Measurements from ENCODE around the gene LRPPRC. TPM values are rescaled to one million over a fixed set of nuclear protein-coding genes. Genes with fewer than 3 reads are reported as not detected.
A peak's percentile ranks its signal among the peaks of the same experiment; 100 is the strongest.

Gene LRPPRC
- total and polyA plus RNA-seq, 10 of the 15 experiments (the other 5 are each of a cell fraction or from before 2014, with no cell fraction given), result 34.1 to 152 (median 97.0) TPM

DNA sequence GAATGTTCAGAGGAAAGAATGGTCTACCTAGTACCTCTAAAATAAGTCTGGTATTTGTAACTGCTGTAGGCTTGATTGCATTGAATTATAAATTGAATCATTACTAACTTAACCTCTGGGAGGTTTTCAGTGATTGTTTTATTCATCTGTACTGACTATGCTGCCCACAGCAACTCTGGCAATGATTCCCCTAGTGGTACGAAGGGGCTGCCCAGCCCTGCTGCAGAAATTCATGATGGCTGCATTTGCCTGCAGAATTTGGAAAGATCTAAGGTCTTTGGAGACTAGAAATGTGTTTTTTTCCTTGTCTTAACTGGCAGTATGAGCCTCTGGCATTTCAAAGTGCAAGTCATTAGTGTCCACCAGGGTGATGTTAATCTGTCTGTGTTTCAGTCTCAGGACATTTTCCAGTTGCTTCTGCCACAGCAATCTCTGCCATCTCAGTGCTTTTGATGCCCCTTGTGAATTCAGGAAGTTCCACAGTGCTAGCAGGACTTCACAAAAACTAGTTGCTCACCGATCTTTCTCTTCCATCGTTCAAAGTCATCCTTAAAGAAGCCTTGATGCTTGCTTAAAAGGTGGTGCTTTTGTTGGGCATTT is 13.4 kb upstream of the LRPPRC start:
- ChIA-PET POLR2A (no interaction called here), CTCF (interaction anchor here (0.5 to 1.2 kb wide), 2 partner anchors 34 to 131 kb away, joined by 3 to 4 read pairs; no protein-coding TSS in a partner anchor), SMC1A (ENCODE audit: uncharacterized antibody, unreplicated experiment) (interaction anchor here (0.7 kb wide), 1 partner anchor 25 kb away, joined by 3 read pairs; no protein-coding TSS in a partner anchor), RAD21 (ENCODE audit: unreplicated experiment) (no interaction called here)
- Histone ChIP-seq H3K27me3 (replicated peaks in 1 of 2; ENCODE audit: control insufficient read depth in 2 of 2, insufficient read depth in 2 of 2, low read length in 1 of 2) (no peaks in the 10 kb centered on the region; a peak in 1 of 4 replicates), H3K9me3 (replicated peaks; ENCODE audit: control insufficient read depth, insufficient read depth, low read length) (no peaks in the 10 kb centered on the region), H3K4me2 (ENCODE audit: control insufficient read depth, insufficient read depth) (no peak overlapping the region), H4K20me1 (ENCODE audit: control insufficient read depth, insufficient read depth) (no peaks in the 10 kb centered on the region), H3K4me1 (ENCODE audit: control insufficient read depth, insufficient read depth, low read length) (no peaks in the 10 kb centered on the region), H3K79me2 (ENCODE audit: control insufficient read depth, insufficient read depth, low read length) (no peaks in the 10 kb centered on the region), H3K9ac (ENCODE audit: control insufficient read depth, insufficient read depth, low read length) (no peak overlapping the region), H3K36me3 (ENCODE audit: control insufficient read depth in 2 of 2, insufficient read depth in 2 of 2, low read length in 1 of 2) (no peaks in the 10 kb centered on the region), H3K4me3 (no peak overlapping the region), H3K27ac (ENCODE audit: control insufficient read depth, insufficient read depth) (no peak overlapping the region), H2AFZ (ENCODE audit: control insufficient read depth, low read depth, low read length) (no peak overlapping the region)
- FAIRE-seq (no peak), ATAC-seq (peak; percentile 48; the same call in 1 of the 3 replicates), DNase-seq (ENCODE audit: low read depth, low spot score) (no peak)
- intact Hi-C loops (cut with micrococcal nuclease; ENCODE audit: unreplicated experiment) (no loop called here), in situ Hi-C loops (cut with MboI) (no loop called here)
- WGBS (ENCODE audit: insufficient coverage, insufficient replicate concordance, low lambda C conversion rate, missing lambda C conversion rate), result 52% methylated on average over 3 of the region's 3 CpGs
- BruUV-seq (replicated peaks), result no TSS peak
- TF ChIP-seq, protein P1, sequence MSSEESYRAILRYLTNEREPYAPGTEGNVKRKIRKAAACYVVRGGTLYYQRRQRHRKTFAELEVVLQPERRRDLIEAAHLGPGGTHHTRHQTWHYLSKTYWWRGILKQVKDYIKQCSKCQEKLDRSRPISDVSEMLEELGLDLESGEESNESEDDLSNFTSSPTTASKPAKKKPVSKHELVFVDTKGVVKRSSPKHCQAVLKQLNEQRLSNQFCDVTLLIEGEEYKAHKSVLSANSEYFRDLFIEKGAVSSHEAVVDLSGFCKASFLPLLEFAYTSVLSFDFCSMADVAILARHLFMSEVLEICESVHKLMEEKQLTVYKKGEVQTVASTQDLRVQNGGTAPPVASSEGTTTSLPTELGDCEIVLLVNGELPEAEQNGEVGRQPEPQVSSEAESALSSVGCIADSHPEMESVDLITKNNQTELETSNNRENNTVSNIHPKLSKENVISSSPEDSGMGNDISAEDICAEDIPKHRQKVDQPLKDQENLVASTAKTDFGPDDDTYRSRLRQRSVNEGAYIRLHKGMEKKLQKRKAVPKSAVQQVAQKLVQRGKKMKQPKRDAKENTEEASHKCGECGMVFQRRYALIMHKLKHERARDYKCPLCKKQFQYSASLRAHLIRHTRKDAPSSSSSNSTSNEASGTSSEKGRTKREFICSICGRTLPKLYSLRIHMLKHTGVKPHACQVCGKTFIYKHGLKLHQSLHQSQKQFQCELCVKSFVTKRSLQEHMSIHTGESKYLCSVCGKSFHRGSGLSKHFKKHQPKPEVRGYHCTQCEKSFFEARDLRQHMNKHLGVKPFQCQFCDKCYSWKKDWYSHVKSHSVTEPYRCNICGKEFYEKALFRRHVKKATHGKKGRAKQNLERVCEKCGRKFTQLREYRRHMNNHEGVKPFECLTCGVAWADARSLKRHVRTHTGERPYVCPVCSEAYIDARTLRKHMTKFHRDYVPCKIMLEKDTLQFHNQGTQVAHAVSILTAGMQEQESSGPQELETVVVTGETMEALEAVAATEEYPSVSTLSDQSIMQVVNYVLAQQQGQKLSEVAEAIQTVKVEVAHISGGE (CRISPR knock-in tag; IDR thresholded peaks at IDR 0.05), result no peak
- TF ChIP-seq STAT3 (IDR thresholded peaks at IDR 0.05; ENCODE audit: low read depth, low read length) (no peak), PAX5 (IDR thresholded peaks at IDR 0.05; ENCODE audit: borderline replicate concordance, low read depth, low read length) (no peak), IRF4 (IDR thresholded peaks at IDR 0.05; ENCODE audit: low read depth, low read length) (no peak), IKZF1 (conservative IDR thresholded peaks at IDR 0.05) (no peak)
- TF ChIP-seq, protein P2, sequence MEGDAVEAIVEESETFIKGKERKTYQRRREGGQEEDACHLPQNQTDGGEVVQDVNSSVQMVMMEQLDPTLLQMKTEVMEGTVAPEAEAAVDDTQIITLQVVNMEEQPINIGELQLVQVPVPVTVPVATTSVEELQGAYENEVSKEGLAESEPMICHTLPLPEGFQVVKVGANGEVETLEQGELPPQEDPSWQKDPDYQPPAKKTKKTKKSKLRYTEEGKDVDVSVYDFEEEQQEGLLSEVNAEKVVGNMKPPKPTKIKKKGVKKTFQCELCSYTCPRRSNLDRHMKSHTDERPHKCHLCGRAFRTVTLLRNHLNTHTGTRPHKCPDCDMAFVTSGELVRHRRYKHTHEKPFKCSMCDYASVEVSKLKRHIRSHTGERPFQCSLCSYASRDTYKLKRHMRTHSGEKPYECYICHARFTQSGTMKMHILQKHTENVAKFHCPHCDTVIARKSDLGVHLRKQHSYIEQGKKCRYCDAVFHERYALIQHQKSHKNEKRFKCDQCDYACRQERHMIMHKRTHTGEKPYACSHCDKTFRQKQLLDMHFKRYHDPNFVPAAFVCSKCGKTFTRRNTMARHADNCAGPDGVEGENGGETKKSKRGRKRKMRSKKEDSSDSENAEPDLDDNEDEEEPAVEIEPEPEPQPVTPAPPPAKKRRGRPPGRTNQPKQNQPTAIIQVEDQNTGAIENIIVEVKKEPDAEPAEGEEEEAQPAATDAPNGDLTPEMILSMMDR (IDR thresholded peaks at IDR 0.05 in 2 of 3, conservative IDR thresholded peaks at IDR 0.05 in 1 of 3; ENCODE audit: control insufficient read depth in 2 of 3, extremely low read depth in 1 of 3, insufficient read depth in 1 of 3, low read depth in 3 of 3, low read length in 3 of 3), result 0 out of 6 replicates have a peak, but pooled peaks of 1 of the 3 experiments have one; percentile 4
